GM18508 (cell line): Measurements from ENCODE around the gene MAGI1.
"Not testable (repeated sequence)": the region's sequence is repeated elsewhere in the genome, so short reads cannot be mapped to it uniquely, and the experiment has no call there.

Experiments
- ATAC-seq: cut with Tn5 transposase; IDR thresholded peaks from one replicate; pipeline ENCODE4 v1.9.1; 2021; ENCODE audit warnings: moderate number of reproducible peaks; ENCODE audit not compliant: insufficient read depth, unreplicated experiment

MAGI1 gene

GRCh38 chr3:65914740-65915367 lies 123.9 kb downstream of the MAGI1 start:
- ATAC-seq = no peak

- ATAC-seq = no peak
Observed at GRCh38 chr3:65914032-65914739, 124.5 kb downstream of the MAGI1 start.

GRCh38 chr3:65912647-65913046 lies 126.1 kb downstream of the MAGI1 start:
- no peak for ATAC-seq

GRCh38 chr3:65908588-65908987 lies 130.1 kb downstream of the MAGI1 start:
- ATAC-seq = no peak

- ATAC-seq = no peak
Observed at GRCh38 chr3:65907232-65908130, 131.2 kb downstream of the MAGI1 start.

- no peak for ATAC-seq
Observed at GRCh38 chr3:65905771-65906170, 132.9 kb downstream of the MAGI1 start.

GRCh38 chr3:65904016-65904415 lies 134.7 kb downstream of the MAGI1 start:
- ATAC-seq = no peak

- ATAC-seq = no peak
Observed at GRCh38 chr3:65902304-65902793, 136.4 kb downstream of the MAGI1 start.

GRCh38 chr3:65901226-65901625 lies 137.5 kb downstream of the MAGI1 start:
- no peak for ATAC-seq

- ATAC-seq = no peak
Observed at GRCh38 chr3:65899226-65899625, 139.5 kb downstream of the MAGI1 start.

- ATAC-seq = no peak
Observed at GRCh38 chr3:65897766-65898165, 141.0 kb downstream of the MAGI1 start.

- no peak for ATAC-seq
Observed at GRCh38 chr3:65896321-65896720, 142.4 kb downstream of the MAGI1 start.

- no peak for ATAC-seq
Observed at GRCh38 chr3:65894679-65895453, 143.9 kb downstream of the MAGI1 start.

GRCh38 chr3:65894126-65894525 lies 144.6 kb downstream of the MAGI1 start:
- no peak for ATAC-seq

GRCh38 chr3:65893631-65894030 lies 145.1 kb downstream of the MAGI1 start:
- no peak for ATAC-seq

- ATAC-seq = not testable (repeated sequence)
Observed at GRCh38 chr3:65891477-65891876, 147.2 kb downstream of the MAGI1 start.

GRCh38 chr3:65890328-65890727 lies 148.4 kb downstream of the MAGI1 start:
- ATAC-seq = no peak

GRCh38 chr3:65889707-65890099 lies 149.0 kb downstream of the MAGI1 start:
- ATAC-seq = no peak

- ATAC-seq = no peak
Observed at GRCh38 chr3:65888980-65889706, 149.6 kb downstream of the MAGI1 start.

GRCh38 chr3:65888196-65888595 lies 150.5 kb downstream of the MAGI1 start:
- ATAC-seq = no peak
